Measurements from ENCODE around the gene SARM1. TPM values are rescaled to one million over a fixed set of nuclear protein-coding genes. Genes with fewer than 3 reads are reported as not detected.
A peak's percentile ranks its signal among the peaks of the same experiment; 100 is the strongest.

Gene SARM1
- total and polyA plus RNA-seq, 2 of the 13 experiments (the other 11 are each of a cell fraction or from before 2014, with no cell fraction given): 0.73 to 0.86 TPM

- TF ChIP-seq NFE2 (CRISPR knock-in tag; IDR thresholded peaks at IDR 0.05): no peak
- TF ChIP-seq KAT7 (CRISPR knock-in tag; IDR thresholded peaks at IDR 0.05; ENCODE audit: borderline replicate concordance): peak; percentile 74; the same call in 1 of the 2 replicates
- TF ChIP-seq TEAD3 (CRISPR knock-in tag; optimal IDR thresholded peaks at IDR 0.05; ENCODE audit: borderline replicate concordance): peak; percentile 57
- TF ChIP-seq MTA1 (CRISPR knock-in tag; IDR thresholded peaks at IDR 0.05; ENCODE audit: borderline replicate concordance): no peak
- TF ChIP-seq NCOA1 (CRISPR knock-in tag; IDR thresholded peaks at IDR 0.05): peak; percentile 60; the same call in 1 of the 2 replicates
- peak; percentile 83 to 93 for TF ChIP-seq POLR2A (IDR thresholded peaks at IDR 0.05; ENCODE audit: insufficient read depth in 1 of 2, low read depth in 2 of 2, low read length in 2 of 2)
- no peak; the same call in 1 of the 2 replicates for TF ChIP-seq ZNF558 (CRISPR knock-in tag; IDR thresholded peaks at IDR 0.05; ENCODE audit: borderline replicate concordance)
- no peak for TF ChIP-seq ZBTB1 (CRISPR knock-in tag; IDR thresholded peaks at IDR 0.05; ENCODE audit: borderline replicate concordance)
- TF ChIP-seq HIC2 (CRISPR knock-in tag; IDR thresholded peaks at IDR 0.05; ENCODE audit: low read depth): no peak
- peak; percentile 87; the same call in 1 of the 2 replicates for TF ChIP-seq HOXA5 (CRISPR knock-in tag; IDR thresholded peaks at IDR 0.05)
- TF ChIP-seq KIAA2018 (CRISPR knock-in tag; IDR thresholded peaks at IDR 0.05; ENCODE audit: borderline replicate concordance): no peak
- TF ChIP-seq ZNF562 (CRISPR knock-in tag; IDR thresholded peaks at IDR 0.05; ENCODE audit: borderline replicate concordance): no peak
- TF ChIP-seq TAF1 (CRISPR knock-in tag; IDR thresholded peaks at IDR 0.05): peak; percentile 94
- no peak for TF ChIP-seq MIER2 (CRISPR knock-in tag; IDR thresholded peaks at IDR 0.05)
- TF ChIP-seq ZNF430 (CRISPR knock-in tag; IDR thresholded peaks at IDR 0.05): peak; percentile 79; the same call in 1 of the 2 replicates
- TF ChIP-seq ZNF432 (CRISPR knock-in tag; IDR thresholded peaks at IDR 0.05; ENCODE audit: borderline replicate concordance): no peak
- TF ChIP-seq GRHL1 (CRISPR knock-in tag; conservative IDR thresholded peaks at IDR 0.05): no peak
- TF ChIP-seq RXRB (CRISPR knock-in tag; IDR thresholded peaks at IDR 0.05; ENCODE audit: borderline replicate concordance): peak; percentile 65; the same call in 1 of the 2 replicates
Measured at GRCh38 chr17:28357061-28357900, 14.2 kb upstream of the SARM1 start, which contains the start of gene POLDIP2 (continued).
